ENCODE results near the gene KCNK13. TPM values are rescaled to one million over a fixed set of nuclear protein-coding genes. Genes with fewer than 3 reads are reported as not detected.

The KCNK13 gene
- total RNA-seq, 2 donors from 2014 or later, result 0.15 to 0.32 TPM

- H3K4me1 ChIP-seq, result no peaks in the 10 kb centered on the region
- no peak overlapping the region for H3K4me3 ChIP-seq
- no peak overlapping the region for H3K27ac ChIP-seq
- no peak overlapping the region for H3K9ac ChIP-seq (ENCODE audit: low read depth in 2 of 2, low read length in 2 of 2)
- no peaks in the 10 kb centered on the region for H3K9me3 ChIP-seq
- DNase-seq, result no peak
- no peaks in the 10 kb centered on the region for H3K27me3 ChIP-seq
- H3K36me3 ChIP-seq, result no peaks in the 10 kb centered on the region
- no peak for TF ChIP-seq CTCF (IDR thresholded peaks at IDR 0.05)
- intact Hi-C loops (cut with DNase I), result no loop called here
These were observed 19.1 kb upstream of the KCNK13 start for GRCh38 chr14:90042496-90043252.

GRCh38 chr14:90045616-90046015 is 16.2 kb upstream of the KCNK13 start:
- H3K4me1 ChIP-seq, result no peaks in the 10 kb centered on the region
- H3K36me3 ChIP-seq, result no peaks in the 10 kb centered on the region
- no peak overlapping the region for H3K9ac ChIP-seq (ENCODE audit: low read depth in 2 of 2, low read length in 2 of 2)
- DNase-seq, result no peak
- H3K27me3 ChIP-seq, result no peaks in the 10 kb centered on the region
- no peak overlapping the region for H3K27ac ChIP-seq
- TF ChIP-seq CTCF (IDR thresholded peaks at IDR 0.05), result no peak
- no peak overlapping the region for H3K4me3 ChIP-seq
- intact Hi-C loops (cut with DNase I), result no loop called here
- no peaks in the 10 kb centered on the region for H3K9me3 ChIP-seq

- Histone ChIP-seq H3K27ac (no peak overlapping the region), H3K4me1 (no peaks in the 10 kb centered on the region), H3K36me3 (no peaks in the 10 kb centered on the region), H3K9ac (ENCODE audit: low read depth in 2 of 2, low read length in 2 of 2) (no peak overlapping the region), H3K9me3 (no peaks in the 10 kb centered on the region), H3K27me3 (no peaks in the 10 kb centered on the region), H3K4me3 (no peak overlapping the region)
- no peak for TF ChIP-seq CTCF (IDR thresholded peaks at IDR 0.05)
- no peak for DNase-seq
- intact Hi-C loops (cut with DNase I), result no loop called here
These were observed 12.4 kb upstream of the KCNK13 start for GRCh38 chr14:90049390-90049789.

GRCh38 chr14:90050271-90050670 is 11.5 kb upstream of the KCNK13 start:
- H3K27me3 ChIP-seq, result no peaks in the 10 kb centered on the region
- no peak overlapping the region for H3K27ac ChIP-seq
- H3K9me3 ChIP-seq, result no peaks in the 10 kb centered on the region
- H3K4me3 ChIP-seq, result no peak overlapping the region
- no peak overlapping the region for H3K9ac ChIP-seq (ENCODE audit: low read depth in 2 of 2, low read length in 2 of 2)
- no peak for DNase-seq
- intact Hi-C loops (cut with DNase I), result no loop called here
- H3K36me3 ChIP-seq, result no peaks in the 10 kb centered on the region
- TF ChIP-seq CTCF (IDR thresholded peaks at IDR 0.05), result no peak
- H3K4me1 ChIP-seq, result no peaks in the 10 kb centered on the region

GRCh38 chr14:90053044-90053443 is 8.8 kb upstream of the KCNK13 start:
- intact Hi-C loops (cut with DNase I), result no loop called here
- Histone ChIP-seq H3K9ac (ENCODE audit: low read depth in 2 of 2, low read length in 2 of 2) (no peak overlapping the region), H3K27me3 (no peaks in the 10 kb centered on the region), H3K27ac (no peak overlapping the region), H3K9me3 (no peaks in the 10 kb centered on the region), H3K36me3 (no peaks in the 10 kb centered on the region), H3K4me3 (no peak overlapping the region), H3K4me1 (no peaks in the 10 kb centered on the region)
- no peak for TF ChIP-seq CTCF (IDR thresholded peaks at IDR 0.05)
- no peak for DNase-seq
